Karpas-422 (cell line): ENCODE data around the gene MKNK2. TPM values are rescaled to one million over a fixed set of nuclear protein-coding genes. Genes with fewer than 3 reads are reported as not detected.
"Not testable (repeated sequence)": the region's sequence is repeated elsewhere in the genome, so short reads cannot be mapped to it uniquely, and the experiment has no call there.

Source experiments
- DNase-seq: peaks from one replicate; pipeline ENCODE4 v3.0.0-alpha.2; 2015
- H2AFZ ChIP-seq: fragments of 200-600 bp; sonication (generic); 2 replicates; pipeline ENCODE4 v1.6.1; 2014; ENCODE audit warnings: antibody characterized with exemption, low read length, mixed read lengths
- H3K27ac ChIP-seq: fragments of 200-600 bp; sonication (generic); 2 replicates; pipeline ENCODE4 v1.5.1; 2014; ENCODE audit warnings: mild to moderate bottlenecking, low read length, moderate library complexity
- H3K27me3 ChIP-seq: fragments of 200-600 bp; sonication (generic); 2 replicates; pipeline ENCODE4 v1.6.1; 2014; ENCODE audit warnings: low read length, mixed read lengths
- H3K36me3 ChIP-seq: fragments of 200-600 bp; sonication (generic); 2 replicates; pipeline ENCODE4 v1.6.1; 2014; ENCODE audit warnings: low read length, mixed read lengths; ENCODE audit not compliant: insufficient read depth
- H3K4me1 ChIP-seq: fragments of 200-600 bp; sonication (generic); 2 replicates; pipeline ENCODE4 v1.6.1; 2014; ENCODE audit warnings: mild to moderate bottlenecking, low read length, mixed read lengths
- H3K4me2 ChIP-seq: fragments of 200-600 bp; sonication (generic); 2 replicates; pipeline ENCODE4 v1.6.1; 2014; ENCODE audit warnings: low read length, low read depth, mild to moderate bottlenecking; ENCODE audit not compliant: poor library complexity, severe bottlenecking
- H3K4me3 ChIP-seq: fragments of 200-600 bp; sonication (generic); 2 replicates; pipeline ENCODE4 v1.5.1; 2014; ENCODE audit warnings: mild to moderate bottlenecking, antibody characterized with exemption, low read length, mixed read lengths
- H3K79me2 ChIP-seq: fragments of 200-600 bp; sonication (generic); 2 replicates; pipeline ENCODE4 v1.6.1; 2014; ENCODE audit warnings: mild to moderate bottlenecking, low read length, mixed read lengths
- H3K9ac ChIP-seq: fragments of 200-600 bp; sonication (generic); 2 replicates; pipeline ENCODE4 v1.6.0; 2014; ENCODE audit warnings: low read length
- H3K9me2 ChIP-seq: fragments of 200-600 bp; sonication (generic), shearing (Covaris generic); replicated peaks from 2 replicates; pipeline ENCODE4 v1.6.0; 2014; ENCODE audit warnings: mild to moderate bottlenecking, low read length, moderate library complexity; ENCODE audit not compliant: insufficient read depth
- H3K9me3 ChIP-seq: fragments of 300-700, 200-600 bp; sonication (generic); 2 replicates; pipeline ENCODE4 v1.6.1; 2014; ENCODE audit warnings: low read length, mixed read lengths
- H4K20me1 ChIP-seq: fragments of 200-600 bp; sonication (generic); 2 replicates; pipeline ENCODE4 v1.6.1; 2014; ENCODE audit warnings: mild to moderate bottlenecking, antibody characterized with exemption, low read length, low read depth; ENCODE audit not compliant: insufficient read depth
- small RNA-seq: library from RNA; depleted of rRNA; stranded (forward); fragments of <200 nt; gene quantifications from one replicate; pipeline ENCODE3, GENCODE V24; 2014
- total RNA-seq: library from RNA; depleted of rRNA; stranded (reverse); fragments of >200 nt; shearing (Covaris generic); gene quantifications from 2 replicates; pipeline ENCODE4 v1.2.3, GENCODE V29; 2014; ENCODE audit warnings: low replicate concordance; rRNA removed

MKNK2 gene
- total RNA-seq, 1 experiment from 2014 or later = 526 TPM

GRCh38 chr19:1990230-1991017, 60.6 kb downstream of the MKNK2 start:
- no peaks in the 10 kb centered on the region for H3K9me3 ChIP-seq
- H3K4me3 ChIP-seq = no peak overlapping the region
- no peaks in the 10 kb centered on the region for H3K9me2 ChIP-seq
- H3K4me1 ChIP-seq = no peaks in the 10 kb centered on the region
- no peaks in the 10 kb centered on the region for H3K79me2 ChIP-seq
- peaks cover 3% of the 10 kb centered on the region; the same call in 1 of the 2 replicates for H4K20me1 ChIP-seq
- no peak overlapping the region for H2AFZ ChIP-seq
- no peak for DNase-seq
- H3K4me2 ChIP-seq = no peak overlapping the region
- no peaks in the 10 kb centered on the region for H3K27me3 ChIP-seq
- H3K27ac ChIP-seq = no peak overlapping the region
- H3K36me3 ChIP-seq = peaks cover 20% of the 10 kb centered on the region
- no peak overlapping the region for H3K9ac ChIP-seq

GRCh38 chr19:1989513-1990229, 61.4 kb downstream of the MKNK2 start:
- Histone ChIP-seq H3K9me3 (no peaks in the 10 kb centered on the region), H3K27ac (no peak overlapping the region), H4K20me1 (peaks cover 3% of the 10 kb centered on the region; the same call in 1 of the 2 replicates), H3K79me2 (no peaks in the 10 kb centered on the region), H3K27me3 (no peaks in the 10 kb centered on the region), H3K9ac (no peak overlapping the region), H3K36me3 (peaks cover 20% of the 10 kb centered on the region), H2AFZ (no peak overlapping the region), H3K4me1 (no peaks in the 10 kb centered on the region), H3K4me2 (no peak overlapping the region), H3K9me2 (no peaks in the 10 kb centered on the region), H3K4me3 (no peak overlapping the region)
- no peak for DNase-seq

GRCh38 chr19:1988464-1988863, 62.6 kb downstream of the MKNK2 start:
- not testable (repeated sequence) for H3K9me2 ChIP-seq, H3K79me2 ChIP-seq, H3K4me3 ChIP-seq, H4K20me1 ChIP-seq, DNase-seq, H2AFZ ChIP-seq, H3K27ac ChIP-seq, H3K4me2 ChIP-seq, H3K9ac ChIP-seq, H3K9me3 ChIP-seq, H3K27me3 ChIP-seq, H3K4me1 ChIP-seq
- H3K36me3 ChIP-seq = peaks cover 19% of the 10 kb centered on the region

Small RNA genes within 50 kb of the gene (small RNA-seq; reads per million reads assigned to genes)
- not detected for gene AC007136.1

Other genes starting within 250 kb of the MKNK2 start
- 1.0 and 6.0 TPM in 2 replicates for gene ATP8B3, start 239.0 kb downstream of the MKNK2 start, total RNA-seq
- 15.7 and 16.3 TPM in 2 replicates for gene REXO1, start 202.8 kb downstream of the MKNK2 start, total RNA-seq
- 12.8 and 13.2 TPM in 2 replicates for gene KLF16, start 187.7 kb downstream of the MKNK2 start, total RNA-seq
- gene ABHD17A, start 165.7 kb downstream of the MKNK2 start, total RNA-seq = 52.5 and 110 TPM in 2 replicates
- gene ADAT3, start 145.8 kb downstream of the MKNK2 start, total RNA-seq = 1.2 and 5.2 TPM in 2 replicates
- gene SCAMP4, start 145.8 kb downstream of the MKNK2 start, total RNA-seq = 18.4 and 23.8 TPM in 2 replicates
- gene CSNK1G2, start 110.1 kb downstream of the MKNK2 start, total RNA-seq = 57.1 and 102 TPM in 2 replicates
- 66.8 and 112 TPM in 2 replicates for gene BTBD2, start 35.5 kb downstream of the MKNK2 start, total RNA-seq
- 153 and 219 TPM in 2 replicates for gene MOB3A, start 45.1 kb upstream of the MKNK2 start, total RNA-seq
- gene IZUMO4, start 45.7 kb upstream of the MKNK2 start, total RNA-seq = 285 and 487 TPM in 2 replicates
- gene AP3D1, start 100.3 kb upstream of the MKNK2 start, total RNA-seq = 82.3 and 101 TPM in 2 replicates
- 10.8 and 13.3 TPM in 2 replicates for gene DOT1L, start 112.7 kb upstream of the MKNK2 start, total RNA-seq
- 57.4 and 136 TPM in 2 replicates for gene PLEKHJ1, start 185.1 kb upstream of the MKNK2 start, total RNA-seq
- 27.2 and 55.8 TPM in 2 replicates for gene SF3A2, start 185.6 kb upstream of the MKNK2 start, total RNA-seq
- gene AMH, start 198.1 kb upstream of the MKNK2 start, total RNA-seq = 1.9 and 7.2 TPM in 2 replicates
- gene JSRP1, start 205.2 kb upstream of the MKNK2 start, total RNA-seq = not detected in 2 replicates
- gene PEAK3, start 230.9 kb upstream of the MKNK2 start, total RNA-seq = not detected in 2 replicates